GM20000 (cell line): Measurements from ENCODE around the gene RWDD3.

Experiments
- DNase-seq: peaks from one replicate; pipeline ENCODE4 v3.0.0; 2012; ENCODE audit warnings: low spot score
- CTCF ChIP-seq: IDR thresholded peaks from 2 replicates; pipeline ENCODE4 v1.5.1; 2012; ENCODE audit warnings: mild to moderate bottlenecking, control low read depth; ENCODE audit errors: extremely low read depth, missing control alignments

The RWDD3 gene

GRCh38 chr1:95219407-95219806 lies 14.6 kb upstream of the RWDD3 start:
- no peak for DNase-seq
- no peak for TF ChIP-seq CTCF

- no peak for DNase-seq
- no peak for TF ChIP-seq CTCF
These were observed 12.7 kb upstream of the RWDD3 start for GRCh38 chr1:95221306-95221705.

DNA sequence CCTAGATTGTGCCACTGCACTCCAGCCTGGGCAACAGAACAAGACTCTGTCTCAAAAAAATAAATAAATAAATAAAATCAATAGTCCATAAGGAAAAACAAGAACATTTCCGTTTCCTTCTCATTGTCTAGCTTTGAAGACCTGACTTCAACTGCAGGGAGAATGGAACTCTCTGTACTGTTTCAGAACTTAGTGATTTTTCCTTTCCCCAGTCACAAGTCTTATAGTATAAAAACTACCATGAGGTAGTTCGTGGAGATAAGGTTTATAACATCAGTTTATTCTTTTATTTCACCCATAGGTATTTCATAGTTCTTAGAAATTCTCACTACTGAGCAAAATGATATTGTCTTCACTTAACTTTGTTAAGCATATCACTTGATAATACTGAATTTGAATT lies 11.4 kb upstream of the RWDD3 start:
- no peak for TF ChIP-seq CTCF
- DNase-seq: no peak

GRCh38 chr1:95223110-95223509 lies 10.9 kb upstream of the RWDD3 start:
- no peak for TF ChIP-seq CTCF
- DNase-seq: no peak

DNA sequence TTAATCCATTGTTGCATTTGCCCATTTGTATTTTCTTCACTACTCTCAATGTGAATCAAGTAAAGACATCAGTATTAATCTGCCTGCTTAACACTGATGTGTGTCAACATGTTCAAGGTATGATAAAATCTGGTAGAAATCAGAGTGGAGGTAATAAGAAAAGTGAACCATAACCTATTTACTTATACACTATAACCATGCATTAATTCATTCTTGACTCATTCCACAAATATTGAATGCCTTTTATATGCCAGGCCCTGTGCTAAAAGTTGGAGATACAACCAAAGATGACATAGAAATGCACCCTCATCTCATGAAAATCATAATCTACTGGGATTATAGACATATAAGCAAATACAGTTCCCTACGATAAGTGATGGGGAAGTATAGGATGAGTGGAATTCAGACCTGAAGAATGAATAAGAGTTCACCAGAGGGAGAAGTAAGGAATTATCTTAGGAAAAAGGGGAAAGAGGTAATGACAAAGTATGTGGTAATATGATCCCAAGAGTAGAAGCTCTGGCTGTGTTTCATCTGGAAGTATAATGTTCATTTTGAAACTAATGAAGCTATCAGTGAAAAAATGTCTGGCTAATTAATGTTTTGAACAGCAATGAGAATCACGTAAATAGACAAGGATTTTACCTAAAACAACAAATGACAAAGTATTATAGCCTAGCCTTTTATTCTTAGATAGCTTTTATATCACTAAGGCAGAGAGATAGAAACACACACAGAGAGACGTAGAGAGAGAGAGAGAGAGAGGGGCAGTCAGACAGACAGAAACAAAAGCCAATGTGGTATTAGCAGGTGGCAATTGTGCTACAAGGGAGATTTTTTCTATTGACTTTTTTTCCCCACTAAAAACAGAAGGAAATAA lies 7.0 kb upstream of the RWDD3 start:
- TF ChIP-seq CTCF: no peak
- DNase-seq: no peak

DNA sequence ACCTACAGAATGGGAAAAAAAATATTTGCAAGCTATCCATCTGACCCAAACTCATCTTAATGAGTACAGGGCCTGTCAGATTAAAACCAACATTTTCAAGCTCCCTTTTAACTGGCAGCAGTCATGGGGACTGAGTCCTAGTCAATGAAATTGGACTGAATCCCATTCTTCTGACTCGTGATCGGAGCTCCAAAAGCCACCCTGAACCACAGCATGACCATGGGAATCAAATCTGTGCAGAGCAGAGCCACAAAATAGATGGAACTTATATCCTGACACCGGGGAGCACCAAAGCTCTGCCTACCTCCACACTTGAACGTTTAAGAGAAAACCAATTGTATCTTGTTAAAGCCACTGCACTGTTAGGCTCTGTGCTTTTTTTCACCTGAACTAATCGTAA lies 5.0 kb upstream of the RWDD3 start:
- no peak for TF ChIP-seq CTCF
- DNase-seq: no peak

- no peak for DNase-seq
- no peak for TF ChIP-seq CTCF
These were observed 4.3 kb upstream of the RWDD3 start for GRCh38 chr1:95229706-95230105.
